ENCODE data around the gene CBFB. TPM values are rescaled to one million over a fixed set of nuclear protein-coding genes. Genes with fewer than 3 reads are reported as not detected.

The CBFB gene
- total RNA-seq, 4 donors from 2014 or later, result 28.2 to 68.3 (median 46.6) TPM

DNA sequence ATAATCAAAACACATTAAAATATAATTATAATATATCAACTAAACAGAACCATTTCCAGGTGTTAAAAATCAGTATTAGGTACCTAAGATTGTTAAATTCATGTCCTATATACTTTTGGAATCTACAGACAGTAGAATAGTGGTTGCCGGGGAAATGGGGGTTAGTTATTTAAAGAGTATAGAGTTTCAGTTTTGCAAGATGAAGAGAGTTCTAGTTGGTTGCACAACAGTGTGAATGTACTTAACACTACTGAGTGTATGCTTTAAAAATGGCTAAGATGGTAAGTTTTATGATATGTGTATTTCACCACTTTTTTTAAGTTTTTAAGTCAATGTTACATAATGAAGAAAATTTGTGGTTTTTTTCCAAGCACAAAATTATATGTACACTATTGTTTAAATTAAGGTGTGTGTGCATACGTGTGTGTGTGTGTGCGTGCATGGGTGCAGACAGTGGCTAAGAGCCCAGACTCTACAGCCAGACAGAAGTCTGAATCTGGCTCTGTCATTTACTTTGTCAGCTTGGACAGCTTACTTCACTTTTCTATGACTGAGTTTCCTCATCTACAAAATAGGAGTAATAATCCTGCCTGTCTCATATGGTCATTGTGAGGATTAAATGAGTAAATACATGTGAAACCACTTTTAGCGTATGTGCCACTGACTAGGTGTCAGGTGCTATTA is 55.5 kb downstream of the CBFB start:
- no peak overlapping the region for H3K4me3 ChIP-seq
- H3K9me3 ChIP-seq, result no peaks in the 10 kb centered on the region
- peaks cover 6% of the 10 kb centered on the region for H3K4me1 ChIP-seq
- H3K27ac ChIP-seq, result no peak overlapping the region
- WGBS, result 96% methylated on average over 4 of the region's 4 CpGs
- DNase-seq (ENCODE audit: low spot score in 2 of 2), result no peak
- peaks cover 21% of the 10 kb centered on the region for H3K36me3 ChIP-seq
- TF ChIP-seq, protein P1, sequence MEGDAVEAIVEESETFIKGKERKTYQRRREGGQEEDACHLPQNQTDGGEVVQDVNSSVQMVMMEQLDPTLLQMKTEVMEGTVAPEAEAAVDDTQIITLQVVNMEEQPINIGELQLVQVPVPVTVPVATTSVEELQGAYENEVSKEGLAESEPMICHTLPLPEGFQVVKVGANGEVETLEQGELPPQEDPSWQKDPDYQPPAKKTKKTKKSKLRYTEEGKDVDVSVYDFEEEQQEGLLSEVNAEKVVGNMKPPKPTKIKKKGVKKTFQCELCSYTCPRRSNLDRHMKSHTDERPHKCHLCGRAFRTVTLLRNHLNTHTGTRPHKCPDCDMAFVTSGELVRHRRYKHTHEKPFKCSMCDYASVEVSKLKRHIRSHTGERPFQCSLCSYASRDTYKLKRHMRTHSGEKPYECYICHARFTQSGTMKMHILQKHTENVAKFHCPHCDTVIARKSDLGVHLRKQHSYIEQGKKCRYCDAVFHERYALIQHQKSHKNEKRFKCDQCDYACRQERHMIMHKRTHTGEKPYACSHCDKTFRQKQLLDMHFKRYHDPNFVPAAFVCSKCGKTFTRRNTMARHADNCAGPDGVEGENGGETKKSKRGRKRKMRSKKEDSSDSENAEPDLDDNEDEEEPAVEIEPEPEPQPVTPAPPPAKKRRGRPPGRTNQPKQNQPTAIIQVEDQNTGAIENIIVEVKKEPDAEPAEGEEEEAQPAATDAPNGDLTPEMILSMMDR (IDR thresholded peaks at IDR 0.05), result no peak
- TF ChIP-seq EP300 (IDR thresholded peaks at IDR 0.05), result no peak
- TF ChIP-seq POLR2AphosphoS5 (IDR thresholded peaks at IDR 0.05), result no peak
- no peak for TF ChIP-seq POLR2A (IDR thresholded peaks at IDR 0.05)
- no peaks in the 10 kb centered on the region for H3K27me3 ChIP-seq

DNA sequence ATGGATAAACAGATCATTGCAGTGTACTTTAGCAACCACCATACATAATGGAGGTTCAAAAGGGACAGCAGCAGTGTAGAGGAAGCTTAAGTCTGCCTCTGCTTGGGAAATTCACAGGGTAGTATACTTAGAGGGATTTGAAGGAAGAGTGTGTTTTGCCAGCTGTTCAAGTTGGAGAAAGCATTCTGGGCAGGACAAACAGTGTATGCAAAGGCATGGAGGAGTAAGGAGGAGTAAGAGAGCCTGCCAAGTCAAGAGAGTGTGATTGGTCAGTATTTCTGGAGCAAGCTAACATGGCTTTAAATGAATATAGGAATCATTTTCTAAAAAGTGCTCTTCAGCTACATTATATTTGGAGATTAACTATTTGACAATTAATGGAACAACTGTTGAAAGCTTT is 57.9 kb downstream of the CBFB start:
- Histone ChIP-seq H3K9me3 (no peaks in the 10 kb centered on the region), H3K27me3 (no peaks in the 10 kb centered on the region), H3K36me3 (peaks cover 21% of the 10 kb centered on the region), H3K27ac (no peak overlapping the region), H3K4me3 (no peak overlapping the region), H3K4me1 (peaks cover 6% of the 10 kb centered on the region)
- DNase-seq (ENCODE audit: low spot score in 2 of 2), result no peak
- TF ChIP-seq POLR2A (IDR thresholded peaks at IDR 0.05) (no peak), EP300 (IDR thresholded peaks at IDR 0.05) (no peak), POLR2AphosphoS5 (IDR thresholded peaks at IDR 0.05) (no peak)
- TF ChIP-seq, protein P1 (IDR thresholded peaks at IDR 0.05), result no peak

DNA sequence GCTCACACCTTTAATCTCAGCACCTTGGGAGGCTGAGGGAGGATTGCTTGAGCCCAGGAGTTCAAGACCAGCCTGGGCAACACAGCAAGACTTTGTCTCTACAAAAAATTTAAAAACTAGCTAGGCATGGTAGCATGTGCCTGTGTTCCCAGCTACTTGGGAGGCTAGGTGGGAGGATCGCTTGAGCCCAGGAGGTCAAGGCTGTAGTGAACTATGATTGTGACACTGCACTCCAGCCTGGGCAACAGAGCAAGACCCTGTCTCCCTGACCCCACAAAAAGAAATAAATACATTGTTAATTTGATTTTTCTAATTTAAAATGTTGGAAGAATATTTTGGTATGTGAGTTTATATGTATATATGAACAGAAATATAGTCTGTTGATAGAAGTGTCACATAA is 58.3 kb downstream of the CBFB start:
- 95% methylated on average over 1 of the region's 1 CpG for WGBS
- TF ChIP-seq, protein P1 (IDR thresholded peaks at IDR 0.05), result no peak
- TF ChIP-seq POLR2AphosphoS5 (IDR thresholded peaks at IDR 0.05) (no peak), EP300 (IDR thresholded peaks at IDR 0.05) (no peak), POLR2A (IDR thresholded peaks at IDR 0.05) (no peak)
- H3K27ac ChIP-seq, result no peak overlapping the region

DNA sequence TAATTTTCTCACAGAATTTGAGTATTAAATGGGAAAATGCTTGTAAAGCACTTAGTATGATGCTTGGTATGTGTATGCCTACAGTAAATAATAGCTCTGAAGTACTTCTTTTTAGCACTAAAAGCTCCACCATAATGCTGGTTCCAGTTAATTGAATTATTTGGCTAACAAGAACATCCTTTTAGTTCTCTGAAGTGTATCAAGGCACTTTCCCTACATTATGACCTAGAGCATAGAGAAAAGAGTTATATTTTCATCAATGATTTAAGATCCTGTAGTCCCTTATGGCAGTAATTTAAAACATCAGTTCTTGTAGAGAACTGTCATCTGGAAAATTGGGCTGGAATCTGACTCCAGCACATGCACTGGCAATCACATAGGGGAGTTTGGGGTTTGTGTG is 58.9 kb downstream of the CBFB start:
- Histone ChIP-seq H3K27ac (no peak overlapping the region), H3K36me3 (peaks cover 17% of the 10 kb centered on the region), H3K9me3 (no peaks in the 10 kb centered on the region), H3K4me3 (no peak overlapping the region), H3K4me1 (peaks cover 6% of the 10 kb centered on the region), H3K27me3 (no peaks in the 10 kb centered on the region)
- TF ChIP-seq POLR2A (IDR thresholded peaks at IDR 0.05) (no peak), POLR2AphosphoS5 (IDR thresholded peaks at IDR 0.05) (no peak), EP300 (IDR thresholded peaks at IDR 0.05) (no peak)
- TF ChIP-seq, protein P1 (IDR thresholded peaks at IDR 0.05), result no peak
- DNase-seq (ENCODE audit: low spot score in 2 of 2), result no peak

More for the DNA sequence above, 58.3 kb downstream of the CBFB start:
- H3K4me1 ChIP-seq, result peaks cover 6% of the 10 kb centered on the region
- H3K4me3 ChIP-seq, result no peak overlapping the region
- peaks cover 18% of the 10 kb centered on the region for H3K36me3 ChIP-seq
- H3K9me3 ChIP-seq, result no peaks in the 10 kb centered on the region
- DNase-seq (ENCODE audit: low spot score in 2 of 2), result no peak
- no peaks in the 10 kb centered on the region for H3K27me3 ChIP-seq

DNA sequence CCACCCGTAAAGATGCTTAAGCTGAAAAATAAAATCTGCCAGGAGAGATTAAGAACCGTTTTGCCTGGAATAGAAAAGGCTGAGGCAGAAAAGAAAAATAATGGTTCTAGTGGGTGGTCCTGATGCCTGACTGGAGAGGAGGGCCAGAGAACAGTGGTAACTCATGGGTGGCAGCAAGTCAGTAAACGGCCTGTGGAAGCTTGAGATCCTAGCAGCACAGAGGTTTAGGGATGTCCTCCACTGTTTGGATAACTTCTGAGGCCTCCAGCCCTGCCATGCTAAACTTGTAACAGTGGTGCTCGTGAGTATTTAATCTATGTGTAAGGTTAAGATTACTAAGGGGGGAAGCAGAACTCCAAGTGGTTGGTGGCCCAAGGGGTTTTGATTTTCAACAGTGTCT is 59.6 kb downstream of the CBFB start:
- H3K36me3 ChIP-seq, result peaks cover 15% of the 10 kb centered on the region
- 75% methylated on average over 4 of the region's 4 CpGs for WGBS
- no peak overlapping the region for H3K27ac ChIP-seq
- TF ChIP-seq POLR2A (IDR thresholded peaks at IDR 0.05), result no peak
- TF ChIP-seq EP300 (IDR thresholded peaks at IDR 0.05), result no peak
- no peak for TF ChIP-seq POLR2AphosphoS5 (IDR thresholded peaks at IDR 0.05)
- TF ChIP-seq, protein P1 (IDR thresholded peaks at IDR 0.05), result no peak
- DNase-seq (ENCODE audit: low spot score in 2 of 2), result no peak
- H3K4me3 ChIP-seq, result no peak overlapping the region
- no peaks in the 10 kb centered on the region for H3K27me3 ChIP-seq
- H3K4me1 ChIP-seq, result peaks cover 6% of the 10 kb centered on the region
- no peaks in the 10 kb centered on the region for H3K9me3 ChIP-seq

All from suprapubic skin (tissue), 4 donors.